Right ventricle myocardium superior (tissue), 1 donor: Measurements from ENCODE around the gene FMOD. TPM values are rescaled to one million over a fixed set of nuclear protein-coding genes. Genes with fewer than 3 reads are reported as not detected.
"Not testable (repeated sequence)": the region's sequence is repeated elsewhere in the genome, so short reads cannot be mapped to it uniquely, and the experiment has no call there.

Experiments
- ATAC-seq: fragments of 200-7000 bp; cut with Tn5 transposase; one replicate; pipeline ENCODE4 v1.9.1; 2020; ENCODE audit warnings: mild to moderate bottlenecking; ENCODE audit not compliant: poor library complexity
- DNase-seq: peaks from one replicate; pipeline ENCODE4 v3.0.0-alpha.2; 2020
- intact Hi-C: fragments of 100-400 bp; cut with DNase I; formaldehyde crosslinking; loops from one replicate; pipeline ENCODE4 v1.11.2; 2022
- total RNA-seq: library from RNA; stranded (reverse); fragmentation: NEBNext Ultra II Directional; extraction: Animal tissue kit (Norgen Biotek cat#: 25700); gene quantifications from one replicate; pipeline ENCODE4 v1.2.1, GENCODE V29; 2021
- donor health status: DM: no; HTN: yes; CAD: no; lungs with severe emphysema.

FMOD gene
- total RNA-seq, 1 donor from 2014 or later = 5.9 TPM

DNA sequence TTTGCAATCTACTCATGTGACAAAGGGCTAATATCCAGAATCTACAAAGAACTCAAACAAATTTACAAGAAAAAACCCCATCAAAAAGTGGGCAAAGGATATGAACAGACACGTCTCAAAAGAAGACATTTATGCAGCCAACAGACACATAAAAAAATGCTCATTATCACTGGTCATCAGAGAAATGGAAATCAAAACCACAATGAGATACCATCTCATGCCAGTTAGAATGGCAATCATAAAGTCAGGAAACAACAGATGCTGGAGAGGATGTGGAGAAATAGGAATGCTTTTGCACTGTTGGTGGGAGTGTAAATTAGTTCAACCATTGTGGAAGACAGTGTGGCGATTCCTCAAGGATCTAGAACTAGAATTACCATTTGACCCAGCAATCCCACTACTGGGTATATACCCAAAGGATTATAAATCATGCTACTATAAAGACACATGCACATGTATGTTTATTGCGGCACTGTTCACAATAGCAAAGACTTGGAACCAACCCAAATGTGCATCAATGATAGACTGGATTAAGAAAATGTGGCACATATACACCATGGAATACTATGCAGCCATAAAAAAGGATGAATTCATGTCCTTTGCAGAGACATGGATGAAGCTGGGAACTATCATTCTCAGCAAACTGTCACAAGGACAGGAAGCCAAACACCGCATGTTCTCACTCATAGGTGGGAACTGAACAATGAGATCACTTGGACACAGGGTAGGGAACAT, 36.7 kb downstream of the FMOD start:
- ATAC-seq, intact Hi-C loops, DNase-seq: not testable (repeated sequence)

DNA sequence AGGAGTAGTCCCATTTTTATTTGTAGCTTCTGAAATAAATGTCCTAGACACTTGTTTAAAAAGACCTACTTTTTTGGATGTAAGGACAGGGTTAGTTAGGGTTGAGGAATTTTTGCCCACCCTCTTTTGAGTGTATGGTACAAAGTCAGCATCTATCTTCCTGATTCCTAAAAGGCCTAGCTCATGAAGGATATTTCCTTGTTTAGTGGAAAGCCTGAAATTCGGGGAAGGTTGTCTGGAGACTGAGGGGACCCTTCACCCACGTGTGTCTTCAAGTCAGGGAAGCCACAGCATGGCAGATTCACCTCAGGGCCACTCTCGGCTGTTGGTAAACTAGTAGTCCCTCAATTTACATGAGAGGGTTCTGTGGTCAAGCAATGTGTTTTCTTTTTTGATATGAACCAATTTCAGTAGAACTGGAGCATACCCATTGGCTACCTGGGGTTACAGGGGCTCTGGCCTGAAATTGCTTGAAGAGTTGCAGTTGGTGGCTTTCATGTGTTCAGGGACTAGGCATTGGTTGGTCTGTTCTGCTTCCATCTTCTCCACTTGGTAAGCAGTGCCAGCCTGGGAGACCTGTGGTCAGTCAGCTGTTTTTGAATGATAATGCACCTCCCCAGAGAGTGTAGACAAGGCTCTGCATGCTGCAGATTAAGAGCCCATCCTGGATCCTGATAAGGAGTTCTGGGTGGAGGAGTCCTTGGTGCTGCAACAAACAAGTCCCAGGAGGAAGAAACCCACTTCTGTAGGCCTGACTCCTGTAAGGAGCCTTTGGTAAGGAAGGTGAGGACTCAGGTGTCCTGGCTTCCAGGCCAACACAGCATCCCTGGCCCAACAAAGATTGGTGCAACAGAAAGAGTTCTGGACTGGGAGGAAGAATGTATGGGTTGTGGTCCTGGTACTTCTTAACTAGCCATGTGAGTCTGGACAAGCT, 39.3 kb downstream of the FMOD start:
- no peak for ATAC-seq
- intact Hi-C loops = no loop called here

DNA sequence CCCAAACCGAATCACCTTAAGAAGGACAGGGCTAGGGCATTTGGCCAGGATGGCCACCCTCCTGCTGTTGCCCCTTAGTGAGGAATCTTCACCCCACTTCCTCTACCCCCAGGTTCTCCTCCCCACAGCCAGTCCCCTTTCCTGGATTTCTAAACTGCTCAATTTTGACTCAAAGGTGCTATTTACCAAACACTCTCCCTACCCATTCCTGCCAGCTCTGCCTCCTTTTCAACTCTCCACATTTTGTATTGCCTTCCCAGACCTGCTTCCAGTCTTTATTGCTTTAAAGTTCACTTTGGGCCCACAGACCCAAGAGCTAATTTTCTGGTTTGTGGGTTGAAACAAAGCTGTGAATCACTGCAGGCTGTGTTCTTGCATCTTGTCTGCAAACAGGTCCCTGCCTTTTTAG, 42.0 kb downstream of the FMOD start:
- ATAC-seq (no peak), DNase-seq (peak; percentile 30)
- intact Hi-C loops = no loop called here

More for the DNA sequence above, 39.3 kb downstream of the FMOD start:
- DNase-seq = no peak

DNA sequence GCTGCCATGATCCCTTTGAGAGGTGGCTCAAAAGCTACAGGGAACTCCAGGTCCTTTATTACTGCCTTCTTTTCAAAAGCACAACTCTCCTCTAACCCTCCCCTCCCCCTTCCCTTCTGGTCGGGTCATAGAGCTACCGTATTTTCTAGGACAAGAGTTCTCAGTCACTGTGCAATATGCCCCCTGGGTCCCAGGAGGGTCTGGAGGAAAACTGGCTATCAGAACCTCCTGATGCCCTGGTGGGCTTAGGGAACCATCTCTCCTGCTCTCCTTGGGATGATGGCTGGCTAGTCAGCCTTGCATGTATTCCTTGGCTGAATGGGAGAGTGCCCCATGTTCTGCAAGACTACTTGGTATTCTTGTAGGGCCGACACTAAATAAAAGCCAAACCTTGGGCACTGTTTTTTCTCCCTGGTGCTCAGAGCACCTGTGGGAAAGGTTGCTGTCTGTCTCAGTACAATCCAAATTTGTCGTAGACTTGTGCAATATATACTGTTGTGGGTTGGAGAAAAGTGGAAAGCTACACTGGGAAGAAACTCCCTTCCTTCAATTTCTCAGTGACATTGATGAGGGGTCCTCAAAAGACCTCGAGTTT, 42.5 kb downstream of the FMOD start:
- no peak for ATAC-seq
- no peak for DNase-seq
- intact Hi-C loops = no loop called here

DNA sequence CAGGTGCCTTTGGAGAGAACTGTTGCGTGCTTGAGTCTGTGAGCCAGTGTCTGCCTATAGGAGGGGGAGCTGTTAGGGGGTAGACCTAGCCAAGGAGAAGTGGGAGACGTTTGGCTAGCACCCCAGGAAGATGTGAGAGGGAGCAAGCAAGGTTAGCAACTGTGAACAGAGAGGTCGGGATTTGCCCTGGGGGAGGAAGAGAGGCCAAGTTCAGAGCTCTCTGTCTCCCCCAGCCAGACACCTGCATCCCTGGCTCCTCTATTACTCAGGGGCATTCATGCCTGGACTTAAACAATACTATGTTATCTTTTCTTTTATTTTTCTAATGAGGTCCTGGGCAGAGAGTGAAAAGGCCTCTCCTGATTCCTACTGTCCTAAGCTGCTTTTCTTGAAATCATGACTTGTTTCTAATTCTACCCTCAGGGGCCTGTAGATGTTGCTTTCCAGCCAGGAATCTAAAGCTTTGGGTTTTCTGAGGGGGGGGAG, 43.2 kb downstream of the FMOD start:
- intact Hi-C loops = no loop called here
- ATAC-seq (no peak), DNase-seq (no peak)

DNA sequence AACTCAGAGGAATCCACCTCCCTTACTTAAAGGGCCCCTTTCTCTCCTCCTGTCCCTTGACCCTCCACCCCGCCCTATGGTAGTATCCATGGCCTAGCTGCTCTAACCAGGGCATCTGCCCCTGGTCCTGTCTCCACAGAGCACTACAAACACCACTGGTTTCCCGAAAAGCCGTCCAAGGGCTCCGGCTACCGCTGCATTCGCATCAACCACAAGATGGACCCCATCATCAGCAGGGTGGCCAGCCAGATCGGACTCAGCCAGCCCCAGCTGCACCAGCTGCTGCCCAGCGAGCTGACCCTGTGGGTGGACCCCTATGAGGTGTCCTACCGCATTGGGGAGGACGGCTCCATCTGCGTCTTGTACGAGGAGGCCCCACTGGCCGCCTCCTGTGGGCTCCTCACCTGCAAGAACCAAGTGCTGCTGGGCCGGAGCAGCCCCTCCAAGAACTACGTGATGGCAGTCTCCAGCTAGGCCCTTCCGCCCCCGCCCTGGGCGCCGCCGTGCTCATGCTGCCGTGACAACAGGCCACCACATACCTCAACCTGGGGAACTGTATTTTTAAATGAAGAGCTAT, 43.9 kb downstream of the FMOD start:
- ATAC-seq (no peak), DNase-seq (peak; percentile 62)
- intact Hi-C loops = no loop called here

DNA sequence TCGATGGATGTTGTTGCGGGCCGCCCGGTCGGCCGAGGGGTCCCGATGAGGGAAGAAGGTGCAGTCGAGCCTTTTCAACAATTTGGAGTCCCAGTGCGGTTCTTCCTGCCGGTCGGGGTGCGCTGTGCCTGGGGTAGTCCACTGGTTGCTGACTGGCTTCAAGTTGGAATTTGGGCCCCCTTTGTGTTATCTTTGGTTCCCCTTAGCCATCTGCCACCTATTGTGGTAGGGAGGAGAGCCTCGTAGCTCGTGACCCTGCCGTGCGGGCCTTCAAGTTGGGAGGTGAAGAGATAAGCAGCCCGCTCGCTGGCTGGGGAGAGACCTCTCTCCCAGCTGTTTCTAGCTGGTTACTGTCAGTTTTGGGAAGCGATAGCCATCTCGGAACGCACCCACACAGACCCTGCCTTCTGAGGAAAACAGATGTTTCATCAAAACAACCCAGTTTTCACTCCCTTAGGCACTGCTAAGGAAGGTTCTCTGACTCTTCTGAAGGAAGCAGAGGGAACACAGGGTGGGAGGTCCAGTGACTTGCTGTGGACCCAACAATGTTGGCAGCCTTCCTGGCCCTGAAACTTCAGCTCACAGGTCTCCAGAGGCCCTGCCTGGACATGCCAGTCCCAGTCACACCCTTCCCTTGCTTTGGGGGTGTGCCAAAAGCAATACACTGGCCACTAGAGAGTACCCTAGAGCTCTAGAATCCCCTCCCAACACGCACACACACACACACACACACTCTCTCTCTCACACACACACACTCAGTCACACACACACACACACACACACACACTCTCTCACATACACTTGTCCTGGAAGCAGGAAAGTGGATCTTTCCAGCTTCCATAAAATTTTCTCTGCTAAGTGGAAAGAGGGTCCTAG, 44.6 kb downstream of the FMOD start:
- intact Hi-C loops = no loop called here
- DNase-seq (peak; percentile 90), ATAC-seq (peak; percentile 65)

DNA sequence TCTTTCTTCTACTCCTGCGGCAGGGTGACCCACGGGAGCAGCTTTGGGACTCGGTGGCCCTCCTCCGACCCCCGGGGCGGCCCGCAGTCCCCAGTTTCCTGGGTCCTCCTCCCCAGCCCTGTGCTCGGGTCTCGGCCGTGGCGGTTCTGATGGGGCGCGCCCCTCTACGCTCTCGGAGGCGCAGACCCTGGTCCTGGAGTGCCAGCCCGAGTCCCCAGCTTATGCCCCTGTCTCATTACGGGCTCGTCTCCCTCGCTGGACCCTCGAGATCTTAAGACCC, 45.2 kb downstream of the FMOD start:
- intact Hi-C loops = loop anchor here (1.0 kb wide), 1 partner anchor 27 kb away; no protein-coding TSS in a partner anchor
- ATAC-seq = peak; percentile 33

DNA sequence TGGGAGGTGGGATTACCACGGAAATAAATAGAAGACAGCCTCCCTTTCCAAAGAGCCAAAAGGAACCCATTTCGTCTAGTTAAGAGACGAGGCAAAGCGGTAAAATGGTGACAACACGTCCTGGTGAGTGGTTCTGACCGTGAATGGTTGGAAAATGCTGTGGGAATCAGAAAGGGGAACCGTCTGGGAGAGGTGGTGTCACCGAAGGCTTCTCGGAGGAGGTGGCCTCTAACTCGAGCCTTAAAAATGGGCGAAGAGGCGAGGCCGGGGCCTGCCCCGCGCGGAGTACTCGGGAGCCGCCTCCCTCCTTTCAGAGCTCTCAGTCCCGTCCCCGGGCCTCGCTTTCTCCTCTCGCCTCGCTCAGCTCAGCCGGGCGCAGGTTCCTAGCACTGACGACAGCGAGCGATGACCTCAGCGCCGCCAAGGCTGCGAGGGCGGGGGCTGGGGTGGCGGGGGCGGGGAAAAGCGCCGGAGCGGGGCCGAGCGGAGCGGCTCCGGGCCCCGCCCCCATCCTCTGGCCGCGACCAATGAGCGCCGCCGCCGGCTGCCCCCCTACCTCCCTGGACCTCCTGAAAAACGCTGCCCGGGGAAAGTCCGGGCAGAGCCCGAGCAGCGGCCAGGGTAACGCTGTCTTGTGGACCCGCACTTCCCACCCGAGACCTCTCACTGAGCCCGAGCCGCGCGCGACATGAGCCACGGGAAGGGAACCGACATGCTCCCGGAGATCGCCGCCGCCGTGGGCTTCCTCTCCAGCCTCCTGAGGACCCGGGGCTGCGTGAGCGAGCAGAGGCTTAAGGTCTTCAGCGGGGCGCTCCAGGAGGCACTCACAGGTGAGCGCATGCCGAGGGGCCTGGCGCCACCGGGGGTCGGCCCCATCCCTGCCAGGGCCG, 45.8 kb downstream of the FMOD start, which contains the start of gene BTG2:
BTG2 (plus strand) TSS at position 601 of the 890 bp plus-strand sequence; CDS start at position 689, 88 bp downstream.
- intact Hi-C loops = loop anchor here (1.0 kb wide), 1 partner anchor 27 kb away; no protein-coding TSS in a partner anchor
- ATAC-seq = peak; percentile 94
- DNase-seq = peak; percentile 96

More for the DNA sequence above, 45.2 kb downstream of the FMOD start:
- DNase-seq = no peak

DNA sequence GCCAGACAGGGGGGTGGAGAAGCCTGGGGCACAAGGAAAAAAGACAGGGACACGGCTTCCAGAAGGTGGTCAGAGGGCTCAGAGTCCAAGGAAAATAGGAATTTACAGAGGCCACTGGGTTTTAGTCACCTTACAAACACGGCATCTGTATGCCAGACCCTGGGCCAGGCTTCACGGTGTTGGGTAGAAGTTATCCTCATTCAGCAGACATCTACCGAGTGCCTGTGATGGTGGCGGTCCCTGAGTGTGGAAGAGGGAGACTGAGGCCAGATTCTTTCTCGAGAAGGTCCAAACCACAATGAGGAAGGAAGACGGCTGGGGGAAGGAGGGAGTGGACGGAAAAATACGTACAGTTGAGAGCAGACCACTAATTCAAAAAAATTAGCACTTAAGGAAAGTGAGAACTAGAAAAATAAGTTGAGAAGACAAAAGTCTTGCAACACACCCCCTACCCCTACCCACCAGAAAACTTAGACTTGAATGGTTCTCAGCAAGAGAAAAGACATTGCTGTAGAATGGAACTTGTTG, 46.5 kb downstream of the FMOD start:
- no peak for ATAC-seq
- intact Hi-C loops = no loop called here
- DNase-seq = no peak

DNA sequence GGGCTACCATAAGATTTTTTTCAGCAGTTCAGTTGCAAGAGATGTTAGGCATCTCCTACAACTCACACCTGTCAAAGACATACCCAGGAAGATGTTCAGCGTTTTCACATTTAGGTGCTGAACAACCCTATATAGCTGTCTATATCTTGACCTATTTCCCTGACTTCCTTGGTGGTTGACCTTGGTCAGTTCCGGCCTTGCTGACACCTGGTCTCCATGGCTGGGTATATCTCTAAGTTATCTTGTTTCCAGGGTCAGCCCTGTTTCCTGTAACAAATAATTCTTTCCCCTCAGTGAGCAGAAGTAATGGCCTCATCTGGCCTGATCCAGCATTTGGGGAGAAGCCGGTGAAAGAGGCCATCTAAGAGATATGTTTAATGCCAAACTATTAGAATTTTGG, 48.0 kb downstream of the FMOD start:
- intact Hi-C loops = no loop called here

DNA sequence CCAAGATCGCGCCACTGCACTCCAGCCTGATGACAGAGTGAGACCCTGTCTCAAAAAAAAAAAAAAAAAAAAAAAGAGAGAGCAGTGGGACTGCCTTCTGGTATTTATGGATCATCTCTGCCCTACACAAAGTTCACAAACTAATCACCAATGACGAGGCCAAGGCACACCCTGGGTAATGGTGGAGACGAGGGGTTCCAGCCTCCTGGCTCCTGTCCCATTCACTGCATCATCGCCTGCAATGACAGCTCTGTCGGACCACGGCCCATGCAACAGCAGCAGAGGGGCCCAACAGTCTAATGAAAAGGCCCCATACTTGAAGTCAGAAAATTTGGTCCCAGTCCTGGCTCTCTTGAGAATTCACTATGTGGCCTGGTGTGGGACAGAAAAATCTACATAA, 48.5 kb downstream of the FMOD start:
- ATAC-seq (no peak), DNase-seq (no peak)
- intact Hi-C loops = no loop called here

More for the DNA sequence above, 48.0 kb downstream of the FMOD start:
- DNase-seq = no peak
- no peak for ATAC-seq

DNA sequence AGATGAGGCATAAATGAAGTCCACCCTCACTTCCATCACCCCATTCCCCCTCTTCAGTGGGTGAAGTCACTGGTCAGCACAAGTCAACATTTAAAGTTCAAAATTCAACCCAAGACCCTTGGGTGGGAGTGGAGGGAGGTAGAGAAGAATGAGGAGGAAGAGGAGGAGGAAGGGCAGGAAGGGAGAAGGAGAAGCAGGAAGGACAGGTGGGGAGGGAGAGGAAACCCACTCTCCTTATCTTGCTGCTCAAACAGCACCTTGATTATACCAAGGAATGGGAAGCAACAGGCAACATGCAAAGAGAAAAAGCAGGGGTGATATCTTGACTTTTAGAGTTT, 49.6 kb downstream of the FMOD start:
- intact Hi-C loops = no loop called here
- DNase-seq (no peak), ATAC-seq (no peak)

DNA sequence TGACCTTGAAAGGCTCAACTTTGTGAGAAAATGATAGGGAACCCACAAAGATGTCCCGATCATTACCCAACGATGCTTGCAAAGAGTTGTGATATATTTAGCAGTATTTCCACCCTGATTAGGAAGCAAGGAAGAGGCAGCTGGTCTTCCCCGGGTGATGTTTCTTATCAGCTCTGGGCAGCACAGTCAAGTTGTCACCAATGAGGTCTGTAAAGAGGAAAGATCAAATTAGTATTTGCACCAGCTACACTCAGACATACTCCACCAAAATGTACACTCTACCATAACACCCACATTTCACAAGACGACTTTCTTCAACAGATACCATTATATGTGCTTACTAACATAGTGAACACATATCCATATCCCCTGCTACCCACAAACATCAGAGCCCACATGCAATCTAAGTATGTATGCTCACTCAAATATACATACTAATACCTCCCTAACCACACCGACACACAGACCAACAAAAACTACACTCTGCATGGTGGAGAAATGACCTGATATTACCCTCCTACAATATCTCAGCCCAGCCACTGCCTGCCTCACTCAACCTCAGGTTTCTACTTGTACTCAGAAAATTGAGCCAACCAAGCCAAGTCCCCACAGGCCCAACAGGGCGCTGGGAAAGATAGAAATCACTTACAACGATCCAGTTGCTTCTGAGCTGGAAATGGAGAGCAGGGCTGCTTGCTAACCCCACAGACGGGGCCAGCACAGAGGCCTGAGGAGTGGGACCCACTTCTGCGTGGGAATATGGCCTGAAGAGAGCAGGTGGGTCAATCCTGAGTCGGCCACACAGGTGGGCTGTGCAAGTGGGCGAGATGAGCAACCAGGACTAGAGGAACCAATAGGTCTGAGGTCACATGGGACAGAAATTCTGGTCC, 50.2 kb downstream of the FMOD start:
- intact Hi-C loops = no loop called here
- ATAC-seq (no peak), DNase-seq (no peak)

DNA sequence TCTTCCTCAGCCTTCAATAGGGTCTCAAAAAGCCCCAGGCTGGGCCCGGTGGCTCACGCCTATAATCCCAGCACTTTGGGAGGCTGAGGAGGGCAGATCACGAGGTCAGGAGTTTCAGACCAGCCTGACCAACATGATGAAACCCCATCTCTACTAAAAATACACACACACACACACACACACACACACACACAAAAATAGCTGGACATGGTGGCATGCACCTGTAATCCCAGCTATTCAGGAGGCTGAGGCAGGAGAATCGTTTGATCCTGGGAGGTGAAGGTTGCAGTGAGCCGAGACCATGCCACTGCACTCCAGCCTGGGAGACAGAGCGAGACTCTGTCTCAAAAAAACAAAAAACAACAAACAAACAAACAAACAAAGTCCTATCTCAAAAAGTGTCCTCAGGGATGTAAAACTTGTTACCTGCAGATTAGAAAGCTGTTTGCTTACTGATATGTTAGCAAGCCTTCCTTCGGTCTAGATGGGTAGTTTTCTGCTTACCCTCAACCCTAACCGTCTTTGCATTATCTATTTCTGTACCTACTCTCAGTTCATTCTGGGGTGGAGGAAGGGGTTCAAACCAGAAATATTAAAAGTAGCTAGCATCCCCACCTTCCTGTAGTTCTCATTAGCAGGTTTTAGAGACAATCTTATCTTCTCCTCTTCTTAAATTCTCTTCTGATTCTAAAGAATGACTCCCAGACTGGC, 51.0 kb downstream of the FMOD start:
- DNase-seq, ATAC-seq, intact Hi-C loops: not testable (repeated sequence)
